Measurements from ENCODE around the gene NAALADL2. TPM values are rescaled to one million over a fixed set of nuclear protein-coding genes. Genes with fewer than 3 reads are reported as not detected.

Gene NAALADL2
- total and polyA plus RNA-seq, 2 of the 8 experiments (the other 6 are each of a cell fraction or from before 2014, with no cell fraction given) = 0.12 to 0.22 TPM

DNA sequence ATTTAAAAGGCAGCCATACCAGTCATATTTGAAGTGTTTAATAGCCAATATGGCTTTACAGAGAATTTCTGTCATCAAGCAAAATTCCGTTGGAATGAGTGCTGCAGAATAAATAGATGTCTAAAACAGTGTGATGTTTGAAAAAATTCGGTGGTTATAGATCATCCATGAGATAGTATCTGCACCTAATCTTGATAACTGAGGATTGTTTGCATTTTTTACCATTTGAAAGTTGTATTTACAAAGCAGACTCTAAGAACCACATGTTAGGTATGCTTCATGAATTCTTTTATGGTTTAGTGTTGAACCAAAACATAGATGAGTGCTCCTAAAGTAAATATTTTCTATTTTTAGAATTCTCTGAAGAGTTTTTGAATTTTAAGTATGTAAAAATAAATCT is 476.1 kb downstream of the NAALADL2 start:
- no peak overlapping the region for H2AK5ac ChIP-seq (ENCODE audit: low read depth, low read length)
- H3K23ac ChIP-seq (ENCODE audit: insufficient read length) = no peak overlapping the region
- no peaks in the 10 kb centered on the region for H3K79me2 ChIP-seq (ENCODE audit: control insufficient read depth in 1 of 2, insufficient read depth in 2 of 2, low read length in 2 of 2)
- no peak overlapping the region for H3K27ac ChIP-seq (ENCODE audit: low read depth, low read length)
- H4K20me1 ChIP-seq (replicated peaks in 1 of 2; ENCODE audit: control insufficient read depth in 1 of 2, insufficient read depth in 2 of 2, low read length in 2 of 2) = no peaks in the 10 kb centered on the region
- no peak overlapping the region for H2BK12ac ChIP-seq (ENCODE audit: low read depth, low read length)
- DNase-seq (ENCODE audit: low read depth in 1 of 2, low spot score in 2 of 2) (no peak), FAIRE-seq (no peak)
- no peak overlapping the region for H4K5ac ChIP-seq (ENCODE audit: insufficient read length, low read depth, low read length)
- H3K36me3 ChIP-seq (ENCODE audit: control insufficient read depth in 2 of 4, insufficient read depth in 4 of 4, low read length in 3 of 4) = no peaks in the 10 kb centered on the region
- H3K9ac ChIP-seq (replicated peaks in 1 of 4; ENCODE audit: extremely low read depth in 1 of 4, low read depth in 3 of 4, low read length in 3 of 4) = no peak overlapping the region
- POLR2A ChIA-PET (ENCODE audit: partially characterized antibody) = no interaction called here
- peaks cover 0 to 3% (median 0%) of the 10 kb centered on the region in 4 experiments; a peak in 1 of 7 replicates for H3K4me1 ChIP-seq (replicated peaks in 1 of 4; ENCODE audit: control insufficient read depth in 3 of 4, insufficient read depth in 4 of 4, low read length in 3 of 4)
- H3K23me2 ChIP-seq (ENCODE audit: low read depth, low read length) = no peaks in the 10 kb centered on the region; the same call in 1 of the 2 replicates
- H2BK120ac ChIP-seq (replicated peaks; ENCODE audit: low read depth, low read length) = no peak overlapping the region
- H3K56ac ChIP-seq (replicated peaks; ENCODE audit: insufficient read length, low read depth, low read length) = no peak overlapping the region
- H2BK15ac ChIP-seq (ENCODE audit: low read length) = no peak overlapping the region
- CTCF ChIA-PET (ENCODE audit: partially characterized antibody) = interaction anchor here (0.6 kb wide), 1 partner anchor 643 kb away, joined by 3 read pairs; no protein-coding TSS in a partner anchor
- H2BK5ac ChIP-seq (ENCODE audit: low read depth, low read length) = no peak overlapping the region
- no peak for TF ChIP-seq RAD21 (IDR thresholded peaks at IDR 0.05 in 1 of 2, conservative IDR thresholded peaks at IDR 0.05 in 1 of 2; ENCODE audit: low read depth in 2 of 2, low read length in 2 of 2)
- TF ChIP-seq NRF1 (IDR thresholded peaks at IDR 0.05; ENCODE audit: low read depth, low read length) = no peak
- TF ChIP-seq TEAD4 (IDR thresholded peaks at IDR 0.05; ENCODE audit: low read depth, low read length) = no peak
- TF ChIP-seq SRF (IDR thresholded peaks at IDR 0.05; ENCODE audit: low read depth, low read length) = no peak
- TF ChIP-seq, protein P1, sequence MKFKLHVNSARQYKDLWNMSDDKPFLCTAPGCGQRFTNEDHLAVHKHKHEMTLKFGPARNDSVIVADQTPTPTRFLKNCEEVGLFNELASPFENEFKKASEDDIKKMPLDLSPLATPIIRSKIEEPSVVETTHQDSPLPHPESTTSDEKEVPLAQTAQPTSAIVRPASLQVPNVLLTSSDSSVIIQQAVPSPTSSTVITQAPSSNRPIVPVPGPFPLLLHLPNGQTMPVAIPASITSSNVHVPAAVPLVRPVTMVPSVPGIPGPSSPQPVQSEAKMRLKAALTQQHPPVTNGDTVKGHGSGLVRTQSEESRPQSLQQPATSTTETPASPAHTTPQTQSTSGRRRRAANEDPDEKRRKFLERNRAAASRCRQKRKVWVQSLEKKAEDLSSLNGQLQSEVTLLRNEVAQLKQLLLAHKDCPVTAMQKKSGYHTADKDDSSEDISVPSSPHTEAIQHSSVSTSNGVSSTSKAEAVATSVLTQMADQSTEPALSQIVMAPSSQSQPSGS (IDR thresholded peaks at IDR 0.05; ENCODE audit: low read length) = no peak
- no peak for TF ChIP-seq GTF2F1 (IDR thresholded peaks at IDR 0.05; ENCODE audit: borderline replicate concordance, low read depth, low read length)
- TF ChIP-seq SAP30 (IDR thresholded peaks at IDR 0.05; ENCODE audit: insufficient read depth, insufficient replicate concordance, low read length) = no peak
- no peak for TF ChIP-seq RBBP5 (IDR thresholded peaks at IDR 0.05; ENCODE audit: borderline replicate concordance, low read depth, low read length)
- TF ChIP-seq JUN (IDR thresholded peaks at IDR 0.05; ENCODE audit: low read depth, low read length) = no peak
- H3K4me3 ChIP-seq (ENCODE audit: extremely low read depth in 1 of 4, insufficient read depth in 2 of 4, low read depth in 3 of 4, low read length in 4 of 4) = no peak overlapping the region
- H3K18ac ChIP-seq (ENCODE audit: extremely low read depth, low read length) = no peak overlapping the region
- H3K4me2 ChIP-seq (ENCODE audit: insufficient read depth in 1 of 2, low read depth in 2 of 2, low read length in 2 of 2) = no peak overlapping the region
- no peaks in the 10 kb centered on the region for H3K79me1 ChIP-seq (ENCODE audit: low read depth, low read length)
- no peak overlapping the region for H2BK20ac ChIP-seq (ENCODE audit: low read length)
- H3K27me3 ChIP-seq (replicated peaks in 1 of 4; ENCODE audit: control insufficient read depth in 3 of 4, extremely low read depth in 1 of 4, insufficient read depth in 3 of 4, low read length in 3 of 4) = peaks cover 0 to 1% (median 0%) of the 10 kb centered on the region in 4 experiments; a peak in 1 of 7 replicates
- H3K4ac ChIP-seq (replicated peaks; ENCODE audit: insufficient read length, low read depth, low read length) = no peak overlapping the region
- H3K9me3 ChIP-seq (ENCODE audit: insufficient read depth in 2 of 2, low read depth in 1 of 2, low read length in 1 of 2) = no peaks in the 10 kb centered on the region
- H4K8ac ChIP-seq (ENCODE audit: extremely low read depth, insufficient read depth, low read length) = no peak overlapping the region
- H2AFZ ChIP-seq (ENCODE audit: low read length) = no peak overlapping the region
- no peak overlapping the region for H4K91ac ChIP-seq (replicated peaks; ENCODE audit: insufficient read length, low read length)
- WGBS, 2 experiments (ENCODE audit: extremely low coverage in 1 of 2, insufficient coverage in 1 of 2, insufficient read length in 1 of 2, insufficient replicate concordance in 2 of 2, low coverage in 1 of 2, low lambda C conversion rate in 2 of 2, missing lambda C conversion rate in 1 of 2) = 98% methylated on average over 2 of the region's 2 CpGs; no CpG with 5 or more reads in 1 of the 2 experiments
- no peak overlapping the region for H3K14ac ChIP-seq (ENCODE audit: insufficient read length)
